KOPT-K1 (cell line): ENCODE data around the gene OXCT2.
A peak's percentile ranks its signal among the peaks of the same experiment; 100 is the strongest.
"Not testable (repeated sequence)": the region's sequence is repeated elsewhere in the genome, so short reads cannot be mapped to it uniquely, and the experiment has no call there.

Experiments
- H3K27ac ChIP-seq: fragments of 200-600 bp; sonication (generic); 2 replicates; pipeline ENCODE4 v1.5.1; 2016; ENCODE audit warnings: antibody characterized with exemption, mild to moderate bottlenecking, low read depth, low read length; ENCODE audit not compliant: poor library complexity, severe bottlenecking
- H3K36me3 ChIP-seq: fragments of 200-600 bp; sonication (generic); 2 replicates; pipeline ENCODE4 v1.5.1; 2017; ENCODE audit warnings: antibody characterized with exemption, mild to moderate bottlenecking, low read length, moderate library complexity; ENCODE audit not compliant: insufficient read depth
- H3K9me3 ChIP-seq: fragments of 200-600 bp; sonication (generic); 2 replicates; pipeline ENCODE4 v1.5.1; 2017; ENCODE audit warnings: antibody characterized with exemption, low read length, mild to moderate bottlenecking; ENCODE audit not compliant: insufficient read depth, poor library complexity, severe bottlenecking

Gene OXCT2

DNA sequence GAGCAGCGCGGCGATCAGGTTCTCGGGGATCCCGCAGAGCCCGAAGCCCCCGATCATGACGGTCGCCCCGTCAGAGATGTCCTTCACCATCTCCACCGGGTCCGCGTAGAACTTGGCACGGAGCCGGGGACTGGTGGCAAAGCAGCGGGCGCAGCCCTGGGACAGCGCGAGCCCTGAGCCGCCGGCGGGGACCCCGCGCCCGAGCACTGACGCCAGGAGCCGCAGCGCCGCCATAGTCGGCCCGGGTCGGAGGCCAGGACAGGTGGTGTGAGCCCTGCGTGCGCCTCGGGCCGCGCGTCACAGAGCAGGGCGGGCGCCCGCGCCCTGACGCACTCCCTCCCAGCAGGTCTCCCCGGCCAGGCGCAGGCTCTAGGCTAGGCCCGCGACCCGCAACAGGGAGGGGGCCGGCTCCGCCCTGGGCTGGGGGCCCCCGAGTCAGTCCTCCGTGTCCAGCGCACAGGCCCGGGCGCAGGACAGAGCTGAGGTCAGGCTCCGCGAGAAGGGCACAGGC, at the start of gene OXCT2:
Gene OXCT2 (minus strand): TSS at position 327 of the 511 bp plus-strand sequence. CDS start 93 bp downstream, at position 234.
- H3K36me3 ChIP-seq, H3K27ac ChIP-seq, H3K9me3 ChIP-seq: not testable (repeated sequence)

DNA sequence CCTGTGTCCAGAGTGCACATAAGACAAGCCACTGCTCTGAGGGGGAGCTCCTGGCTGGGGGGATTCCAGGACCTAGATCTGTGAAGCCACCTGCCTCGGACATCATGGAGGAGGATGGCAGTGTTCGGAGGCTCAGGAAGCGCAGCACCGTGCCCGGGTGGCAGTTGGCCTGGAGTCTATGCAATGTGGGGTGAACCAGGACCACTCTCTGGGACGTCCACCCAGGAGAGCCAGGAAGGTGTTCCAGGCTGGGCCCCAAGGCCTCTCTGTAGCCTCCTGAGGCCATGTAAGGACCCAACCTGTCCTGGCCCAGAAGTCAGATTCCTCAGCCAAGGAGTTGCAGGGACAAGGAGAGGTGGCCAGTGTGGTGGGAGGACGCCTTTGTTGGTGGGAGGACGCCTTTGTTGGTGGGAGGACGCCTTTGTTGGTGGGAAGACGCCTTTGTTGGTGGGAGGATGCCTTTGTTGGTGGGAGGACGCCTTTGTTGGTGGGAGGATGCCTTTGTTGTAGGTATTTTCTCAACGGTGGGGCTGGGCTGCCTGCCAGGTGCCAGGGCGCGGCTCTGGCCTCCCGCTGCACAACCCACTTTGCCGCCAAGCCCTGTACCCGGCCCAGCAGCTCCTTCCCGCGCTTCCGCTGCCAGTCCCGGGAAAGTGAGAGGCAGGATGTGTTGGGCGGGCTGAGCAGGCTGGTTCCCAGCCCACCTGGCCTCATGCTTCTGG, 48.1 kb upstream of the OXCT2 start:
- no peak overlapping the region for H3K27ac ChIP-seq
- H3K36me3 ChIP-seq = no peaks in the 10 kb centered on the region
- no peaks in the 10 kb centered on the region for H3K9me3 ChIP-seq

DNA sequence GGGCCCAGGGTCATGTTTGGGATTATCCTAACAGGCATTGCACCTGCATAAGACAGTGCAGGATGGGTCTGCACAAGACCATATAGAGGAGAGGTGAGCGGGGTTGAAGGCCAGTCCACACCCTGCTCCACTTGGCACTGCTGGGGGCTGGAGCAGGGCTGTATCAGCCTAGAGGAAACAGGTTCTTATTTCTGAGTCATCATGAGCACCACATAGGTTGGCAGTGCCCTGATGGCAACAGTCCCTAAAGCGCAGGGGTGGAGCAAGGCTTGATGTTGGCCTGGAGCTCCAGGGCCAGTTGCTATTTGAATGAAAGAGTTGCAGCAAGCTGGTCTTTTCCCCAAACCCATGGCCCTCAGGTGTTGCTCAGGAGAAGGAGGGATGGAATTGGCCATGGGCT, 47.3 kb upstream of the OXCT2 start:
- H3K9me3 ChIP-seq = no peaks in the 10 kb centered on the region
- no peaks in the 10 kb centered on the region for H3K36me3 ChIP-seq
- H3K27ac ChIP-seq = no peak overlapping the region

DNA sequence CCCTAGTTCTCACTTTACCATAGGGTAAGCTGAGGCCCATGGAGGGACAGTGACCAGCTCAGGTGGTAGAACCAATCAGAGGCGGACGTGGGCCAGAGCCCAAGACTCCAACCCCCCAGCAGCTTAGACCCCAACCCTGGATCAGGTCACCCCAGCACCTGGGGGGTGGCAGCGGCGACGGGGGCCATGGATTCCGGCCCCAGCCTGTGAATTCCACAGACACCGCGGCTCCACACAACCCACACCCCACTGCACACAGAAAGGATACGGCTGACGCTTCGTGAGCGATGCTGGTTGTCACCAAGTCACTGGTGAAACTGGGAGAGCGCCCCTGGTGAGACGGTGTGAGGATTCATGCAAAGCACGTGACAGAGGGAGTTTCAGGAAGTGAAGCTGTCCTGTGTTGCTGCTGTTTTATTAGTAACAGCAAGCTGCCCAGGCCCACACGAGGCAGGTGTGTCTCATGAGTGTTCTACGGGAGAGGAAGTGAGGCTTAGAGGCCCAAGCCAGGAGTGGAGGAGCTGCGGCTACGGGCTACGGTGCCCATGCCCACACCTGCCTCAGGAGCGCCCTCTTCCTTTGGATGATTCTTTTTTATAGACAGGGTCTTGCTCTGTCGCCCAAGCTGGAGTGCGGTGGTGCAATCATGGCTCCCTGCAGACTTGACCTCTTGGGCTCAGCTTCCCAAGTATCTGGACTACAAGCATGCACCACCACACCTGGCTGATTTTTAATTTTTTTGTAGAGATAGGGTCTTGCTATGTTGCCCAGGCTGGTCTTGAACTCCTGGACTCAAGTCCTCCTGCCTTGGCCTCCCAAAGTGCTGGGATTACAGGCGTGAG, 46.2 kb upstream of the OXCT2 start:
- H3K27ac ChIP-seq, H3K9me3 ChIP-seq, H3K36me3 ChIP-seq: not testable (repeated sequence)

DNA sequence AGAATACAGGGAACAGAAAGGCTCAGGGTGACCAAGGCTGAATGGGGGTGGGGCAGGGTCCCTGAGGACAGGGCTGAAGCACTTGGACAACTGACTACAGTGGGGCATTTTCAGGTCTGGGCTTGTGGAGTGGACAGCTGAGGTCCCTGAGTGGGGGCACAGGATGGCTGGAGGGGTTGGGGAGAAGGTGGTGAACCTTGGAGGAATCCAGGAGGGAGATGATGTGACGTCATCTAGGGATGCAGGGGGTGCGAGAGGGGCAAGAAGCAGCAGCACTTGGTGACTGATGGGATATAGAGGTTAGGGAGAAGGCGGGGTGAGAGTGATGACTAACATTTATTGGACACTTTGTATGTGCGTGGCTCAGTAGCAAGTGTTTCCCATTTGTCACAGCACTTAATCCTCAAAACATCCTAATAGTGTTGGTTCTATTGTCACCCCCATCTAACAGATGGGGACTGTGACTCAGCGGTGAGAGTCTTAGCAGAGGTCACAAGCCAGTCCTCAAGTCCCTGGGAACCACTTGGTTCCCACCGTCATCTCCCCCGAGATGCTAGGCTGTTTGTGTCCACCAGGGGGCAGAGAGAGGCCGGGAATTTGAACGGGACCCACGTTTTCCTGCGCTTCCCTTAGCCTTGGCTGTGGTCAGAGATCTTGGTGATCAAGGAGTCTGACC, 45.4 kb upstream of the OXCT2 start:
- no peaks in the 10 kb centered on the region for H3K36me3 ChIP-seq
- no peaks in the 10 kb centered on the region for H3K9me3 ChIP-seq
- H3K27ac ChIP-seq = no peak overlapping the region

DNA sequence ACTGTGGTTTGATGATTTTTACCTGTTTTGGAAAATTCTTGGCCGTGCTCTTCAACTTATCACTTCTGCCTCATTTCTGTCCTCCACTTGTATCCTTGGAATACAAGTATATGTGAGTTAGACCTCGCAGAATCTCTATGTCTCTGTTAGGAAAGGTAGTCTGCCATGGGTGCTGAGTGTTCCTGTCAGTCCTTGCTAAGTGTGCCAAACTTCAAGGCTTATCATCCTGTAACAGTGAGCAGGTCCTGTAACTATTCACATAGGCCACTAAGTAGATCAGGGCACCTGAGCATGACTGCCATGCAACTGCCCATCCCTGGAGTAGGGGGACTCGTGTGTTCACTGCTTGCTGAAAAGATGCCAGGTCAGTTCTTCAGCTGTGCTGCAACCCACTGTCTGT, 41.8 kb upstream of the OXCT2 start:
- H3K9me3 ChIP-seq = no peaks in the 10 kb centered on the region
- H3K36me3 ChIP-seq = no peaks in the 10 kb centered on the region
- no peak overlapping the region for H3K27ac ChIP-seq

DNA sequence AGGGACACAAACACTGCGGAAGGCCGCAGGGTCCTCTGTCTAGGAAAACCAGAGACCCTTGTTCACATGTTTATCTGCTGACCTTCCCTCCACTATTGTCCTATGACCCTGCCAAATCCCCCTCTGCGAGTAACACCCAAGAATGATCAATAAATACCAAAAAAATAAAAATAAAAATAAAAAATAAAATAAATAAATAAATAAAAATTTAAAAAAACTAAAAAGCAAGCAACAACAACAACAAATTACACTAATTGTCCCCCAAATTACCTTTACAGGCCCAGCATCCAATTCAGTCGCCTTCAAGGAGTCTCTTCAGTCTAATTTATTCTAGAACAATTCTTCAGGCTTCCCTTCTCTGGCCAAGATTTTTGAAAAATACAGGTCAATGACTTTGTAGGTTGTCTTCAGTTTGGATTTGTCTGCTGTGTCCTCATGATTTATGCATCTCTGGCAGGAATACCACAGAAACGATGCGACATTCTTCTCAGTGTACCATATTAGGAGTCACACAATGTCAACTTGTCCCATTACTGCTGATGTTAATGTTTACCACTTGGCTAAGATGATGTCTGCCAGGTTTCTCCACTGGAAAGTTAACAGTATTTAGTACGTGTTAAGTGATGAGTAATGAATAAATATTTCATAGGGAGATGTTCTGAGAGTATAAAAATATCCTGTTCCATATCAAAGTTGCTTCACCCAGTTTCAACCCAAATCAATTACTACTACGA, 37.8 kb upstream of the OXCT2 start:
- Histone ChIP-seq H3K27ac (no peak overlapping the region), H3K9me3 (peaks cover 7% of the 10 kb centered on the region), H3K36me3 (no peaks in the 10 kb centered on the region)

DNA sequence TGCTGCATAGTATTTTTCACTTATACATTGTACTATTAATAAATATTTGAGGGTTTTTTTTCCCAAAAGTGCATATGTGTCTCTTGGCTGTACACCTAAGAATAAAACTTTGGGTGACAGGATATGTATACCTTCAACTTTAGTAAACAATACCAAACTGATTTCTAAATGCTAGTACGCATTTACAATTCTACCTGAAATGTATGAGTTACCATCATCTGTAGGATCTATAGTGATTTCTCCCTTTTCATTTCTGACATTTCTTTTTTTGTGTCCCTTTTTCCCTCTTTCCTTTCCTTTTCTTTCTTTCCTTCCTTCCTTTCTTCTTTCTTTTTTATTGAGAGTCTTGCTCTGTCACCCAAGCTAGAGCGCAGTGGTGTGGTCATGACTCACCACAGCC, 34.2 kb upstream of the OXCT2 start:
- Histone ChIP-seq H3K9me3 (peaks cover 7% of the 10 kb centered on the region), H3K27ac (no peak overlapping the region), H3K36me3 (no peaks in the 10 kb centered on the region)

DNA sequence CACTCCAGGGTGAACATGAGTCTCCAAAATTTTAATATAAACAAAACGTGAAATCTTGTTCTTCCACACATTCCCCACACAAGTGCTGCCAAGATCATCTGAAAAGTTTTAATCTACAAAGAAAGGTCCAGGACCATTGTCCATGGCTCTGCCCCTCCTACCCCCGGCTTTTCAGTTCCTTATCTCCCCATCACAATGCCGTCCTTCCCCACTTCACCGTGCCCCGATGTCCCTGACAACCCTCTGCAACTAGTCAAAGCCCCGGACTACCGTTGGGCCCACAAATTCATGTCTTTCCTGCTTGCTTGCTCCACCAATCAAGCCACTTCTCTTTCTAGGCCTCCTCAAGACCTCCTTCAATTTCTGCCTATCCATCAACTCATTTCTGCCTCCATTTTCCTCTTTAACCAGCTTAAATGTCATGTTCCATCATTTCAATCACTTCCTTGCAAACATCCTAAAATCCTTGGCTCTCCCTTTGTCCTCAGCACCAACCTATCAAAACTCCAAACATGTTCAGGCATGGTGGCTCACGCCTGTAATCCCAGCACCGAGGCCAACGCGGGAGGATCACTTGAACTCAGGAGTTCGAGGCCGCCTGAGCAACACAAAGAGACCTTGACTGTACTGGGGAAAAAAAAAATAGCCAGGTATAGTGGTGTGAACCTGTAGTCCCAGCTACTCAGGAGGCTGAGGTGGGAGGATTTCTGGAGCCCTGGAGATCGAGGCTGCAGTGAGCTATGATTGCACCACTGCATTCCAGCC, 31.5 kb upstream of the OXCT2 start:
- Histone ChIP-seq H3K27ac (no peak overlapping the region), H3K9me3 (peaks cover 7% of the 10 kb centered on the region), H3K36me3 (no peaks in the 10 kb centered on the region)

DNA sequence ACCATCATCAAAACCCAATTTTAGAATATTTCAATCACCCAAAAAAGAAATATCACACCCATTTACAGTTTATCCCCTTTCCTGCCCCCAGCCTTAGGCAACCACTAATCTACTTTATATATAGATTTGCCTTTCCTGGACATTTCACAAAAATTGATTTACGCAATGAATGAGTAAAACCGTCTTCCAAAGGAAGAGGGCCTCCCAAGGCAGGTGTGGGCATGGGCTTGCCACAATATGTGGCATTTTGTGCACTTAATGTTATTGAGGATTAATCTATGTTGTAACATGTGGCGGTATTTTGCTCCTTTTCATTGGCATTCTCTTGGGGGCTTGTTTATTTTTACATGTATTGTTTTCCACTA, 29.3 kb upstream of the OXCT2 start:
- Histone ChIP-seq H3K27ac (no peak overlapping the region), H3K9me3 (peaks cover 2% of the 10 kb centered on the region), H3K36me3 (no peaks in the 10 kb centered on the region)

DNA sequence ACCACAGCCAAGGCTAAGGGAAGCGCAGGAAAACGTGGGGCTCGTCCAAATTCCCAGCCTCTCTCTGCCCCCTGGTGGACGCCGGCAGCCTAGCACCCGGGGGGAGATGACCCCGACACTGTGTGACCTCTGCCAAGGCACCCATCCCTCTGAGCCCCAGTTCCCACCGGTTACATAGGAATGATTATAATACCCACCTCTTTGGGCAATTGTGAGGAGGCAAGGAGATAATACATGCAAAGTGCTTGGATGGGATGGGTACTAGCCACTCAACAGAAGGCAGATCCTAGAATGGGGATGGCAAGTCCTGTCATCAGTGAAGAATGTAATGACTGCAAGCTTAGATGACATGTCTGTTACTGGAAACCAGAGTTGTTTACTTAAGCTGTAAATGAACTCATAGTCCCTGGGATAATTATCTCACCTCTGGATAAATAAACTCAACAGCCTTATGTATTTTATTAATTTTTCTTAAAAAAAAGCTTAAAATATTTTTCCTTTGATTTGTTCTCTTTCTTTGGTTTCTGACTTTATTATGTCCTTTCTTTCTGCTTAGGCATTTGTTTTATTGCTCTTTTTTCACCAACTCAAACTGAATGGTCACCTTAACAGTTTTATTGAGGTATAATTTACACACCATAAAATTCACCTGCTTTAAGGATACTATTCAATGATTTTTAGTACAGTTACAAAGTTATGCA, 28.8 kb upstream of the OXCT2 start:
- no peak overlapping the region for H3K27ac ChIP-seq

DNA sequence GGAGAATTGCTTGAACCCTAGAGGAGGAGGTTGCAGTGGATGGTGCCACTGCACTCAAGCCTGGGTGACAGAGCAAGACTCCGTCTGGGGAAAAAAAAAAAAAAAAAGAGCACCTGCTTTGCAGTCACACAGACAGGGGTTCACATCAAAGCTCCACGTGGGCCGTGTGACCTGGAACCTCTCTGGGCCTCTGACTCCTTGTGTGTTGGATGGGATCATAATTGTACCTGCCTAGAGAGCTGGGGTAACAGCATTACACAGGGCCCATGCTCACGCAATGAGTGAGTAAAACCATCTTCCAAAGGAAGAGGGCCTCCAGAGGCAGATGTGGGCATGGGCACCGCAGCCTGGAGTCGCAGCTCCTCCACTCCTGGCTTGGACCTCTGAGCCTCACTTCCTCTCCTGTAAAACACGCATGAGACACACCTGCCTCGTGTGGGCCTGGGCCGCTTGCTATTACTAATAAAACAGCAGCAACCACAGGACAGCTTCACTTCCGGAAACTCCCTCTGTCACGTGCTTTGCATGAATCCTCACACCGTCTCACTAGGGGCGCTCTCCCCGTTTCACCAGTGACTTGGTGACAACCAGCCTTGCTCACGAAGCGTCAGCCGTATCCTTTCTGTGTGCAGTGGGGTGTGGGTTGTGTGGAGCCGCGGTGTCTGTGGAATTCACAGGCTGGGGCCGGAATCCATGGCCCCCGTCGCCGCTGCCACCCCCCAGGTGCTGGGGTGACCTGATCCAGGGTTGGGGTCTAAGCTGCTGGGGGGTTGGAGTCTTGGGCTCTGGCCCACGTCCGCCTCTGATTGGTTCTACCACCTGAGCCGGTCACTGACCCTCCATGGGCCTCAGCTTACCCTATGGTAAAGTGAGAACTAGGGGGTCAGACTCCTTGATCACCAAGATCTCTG, 28.0 kb upstream of the OXCT2 start:
- peak overlapping the region; percentile 50 for H3K27ac ChIP-seq
- not testable (repeated sequence) for H3K36me3 ChIP-seq, H3K9me3 ChIP-seq

More for the DNA sequence above, 28.8 kb upstream of the OXCT2 start:
- no peaks in the 10 kb centered on the region for H3K36me3 ChIP-seq
- no peaks in the 10 kb centered on the region for H3K9me3 ChIP-seq

DNA sequence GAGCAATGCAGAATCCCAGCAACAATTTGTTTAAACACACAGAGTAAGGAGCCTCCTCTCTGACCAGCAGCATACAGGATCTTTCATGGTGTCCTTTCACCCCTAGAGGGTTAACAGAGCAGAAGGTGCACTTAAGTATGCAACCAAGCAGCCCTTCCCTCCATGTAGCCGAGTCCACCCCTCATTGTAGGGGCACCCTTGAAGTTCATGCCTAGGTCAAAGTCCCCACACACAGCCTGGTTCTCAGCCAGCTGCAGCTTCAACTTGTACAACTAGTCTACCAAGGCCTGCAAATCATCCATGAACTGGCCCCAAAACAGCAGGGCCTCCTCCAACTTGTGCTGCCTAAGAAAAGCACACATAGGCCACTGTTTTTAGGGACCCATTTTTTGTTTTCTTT, 24.5 kb upstream of the OXCT2 start:
- Histone ChIP-seq H3K9me3 (no peaks in the 10 kb centered on the region), H3K27ac (no peak overlapping the region), H3K36me3 (no peaks in the 10 kb centered on the region)
